Gastrocnemius medialis (tissue), 4 donors: Measurements from ENCODE around the gene POU3F1.

ENCODE experiments used
- POLR2A ChIP-seq, 2 donors: fragments of 450-650 bp; IDR thresholded peaks; one replicate each; pipeline ENCODE4 v1.6.1; 2017; ENCODE audit warnings: antibody characterized with exemption in 2 of 2, mild to moderate bottlenecking in 2 of 2, moderate library complexity in 2 of 2
- TF ChIP-seq, protein P1 (sequence below), 5 experiments: fragments of 450-650 bp in 3 of 5; fragments of 200-600 bp in 2 of 5; sonication (generic) in 2 of 5; IDR thresholded peaks in 4 of 5; conservative IDR thresholded peaks in 1 of 5; 1 replicate in 4 of 5; 2 replicates in 1 of 5; pipeline ENCODE4 v1.5.1; 2016 to 2019; ENCODE audit warnings: antibody characterized with exemption in 5 of 5, mild to moderate bottlenecking in 3 of 5, moderate library complexity in 3 of 5

DNA sequence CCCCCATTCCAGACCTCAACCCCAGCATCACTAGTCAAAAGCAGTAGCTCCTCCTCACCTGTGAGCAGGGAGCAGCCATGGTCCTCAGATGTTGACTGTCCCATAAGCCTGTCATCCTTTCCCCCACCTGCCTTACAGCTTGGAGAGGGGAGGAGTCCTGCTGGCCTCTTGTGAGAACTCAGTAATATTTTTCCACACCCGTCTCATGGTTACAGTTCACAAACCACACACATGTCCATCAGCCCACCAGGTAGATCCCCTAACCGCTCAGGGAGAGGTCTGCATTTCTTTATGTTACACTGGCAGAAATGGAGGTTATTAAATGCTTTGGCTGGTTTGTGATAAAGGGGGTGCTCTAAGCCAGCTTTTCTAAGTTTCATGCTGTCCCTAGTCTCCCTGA, 26.3 kb upstream of the POU3F1 start:
- TF ChIP-seq, protein P1, sequence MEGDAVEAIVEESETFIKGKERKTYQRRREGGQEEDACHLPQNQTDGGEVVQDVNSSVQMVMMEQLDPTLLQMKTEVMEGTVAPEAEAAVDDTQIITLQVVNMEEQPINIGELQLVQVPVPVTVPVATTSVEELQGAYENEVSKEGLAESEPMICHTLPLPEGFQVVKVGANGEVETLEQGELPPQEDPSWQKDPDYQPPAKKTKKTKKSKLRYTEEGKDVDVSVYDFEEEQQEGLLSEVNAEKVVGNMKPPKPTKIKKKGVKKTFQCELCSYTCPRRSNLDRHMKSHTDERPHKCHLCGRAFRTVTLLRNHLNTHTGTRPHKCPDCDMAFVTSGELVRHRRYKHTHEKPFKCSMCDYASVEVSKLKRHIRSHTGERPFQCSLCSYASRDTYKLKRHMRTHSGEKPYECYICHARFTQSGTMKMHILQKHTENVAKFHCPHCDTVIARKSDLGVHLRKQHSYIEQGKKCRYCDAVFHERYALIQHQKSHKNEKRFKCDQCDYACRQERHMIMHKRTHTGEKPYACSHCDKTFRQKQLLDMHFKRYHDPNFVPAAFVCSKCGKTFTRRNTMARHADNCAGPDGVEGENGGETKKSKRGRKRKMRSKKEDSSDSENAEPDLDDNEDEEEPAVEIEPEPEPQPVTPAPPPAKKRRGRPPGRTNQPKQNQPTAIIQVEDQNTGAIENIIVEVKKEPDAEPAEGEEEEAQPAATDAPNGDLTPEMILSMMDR (IDR thresholded peaks at IDR 0.05 in 4 of 5, conservative IDR thresholded peaks at IDR 0.05 in 1 of 5): no peak
- no peak for TF ChIP-seq POLR2A (IDR thresholded peaks at IDR 0.05)
